AG04450 (cell line): ENCODE results near the gene CSGALNACT2. TPM values are rescaled to one million over a fixed set of nuclear protein-coding genes. Genes with fewer than 3 reads are reported as not detected.

Source experiments
- CTCF ChIA-PET: fragments of 300-600, 350-600 bp; formaldehyde crosslinking; extraction: SDS; loops from one replicate; lab custom pipeline; 2022; ENCODE audit warnings: antibody characterized with exemption, inconsistent platforms; lab: Charles Lee
- POLR2A ChIA-PET: fragments of 350-600 bp; formaldehyde crosslinking; extraction: SDS; loops from one replicate; lab custom pipeline; 2021; ENCODE audit warnings: antibody characterized with exemption, inconsistent platforms; lab: Yijun Ruan, JAX
- DNase-seq: peaks from one replicate; pipeline ENCODE4 v3.0.0-alpha.2; 2011; ENCODE audit warnings: low read depth, low spot score
- H3K27ac ChIP-seq: one replicate; pipeline ENCODE4 v1.5.1; 2012; ENCODE audit warnings: low read depth, low read length, control low read depth
- H3K27me3 ChIP-seq: one replicate; pipeline ENCODE4 v1.6.0; 2012; ENCODE audit warnings: low read length; ENCODE audit not compliant: control insufficient read depth, insufficient read depth
- H3K4me3 ChIP-seq: 2 replicates; pipeline ENCODE4 v1.5.1; 2011; ENCODE audit warnings: mild to moderate bottlenecking, low read depth, low read length, control low read depth
- H3K9me3 ChIP-seq: 2 replicates; pipeline ENCODE4 v1.5.1; 2012; ENCODE audit warnings: low read length; ENCODE audit not compliant: control insufficient read depth, insufficient read depth
- polyA plus RNA-seq: library from polyadenylated mRNA; depleted of rRNA; stranded (reverse); fragments of >200 nt; gene quantifications from 2 replicates; pipeline ENCODE4 v1.2.3, GENCODE V29; 2011
- TF ChIP-seq, protein P1 (sequence below): IDR thresholded peaks from 2 replicates; pipeline ENCODE4 v1.5.1; 2011; ENCODE audit warnings: low read depth, low read length, control low read depth, inconsistent platforms

Gene CSGALNACT2
- polyA plus RNA-seq, 1 experiment: 23.0 TPM

DNA sequence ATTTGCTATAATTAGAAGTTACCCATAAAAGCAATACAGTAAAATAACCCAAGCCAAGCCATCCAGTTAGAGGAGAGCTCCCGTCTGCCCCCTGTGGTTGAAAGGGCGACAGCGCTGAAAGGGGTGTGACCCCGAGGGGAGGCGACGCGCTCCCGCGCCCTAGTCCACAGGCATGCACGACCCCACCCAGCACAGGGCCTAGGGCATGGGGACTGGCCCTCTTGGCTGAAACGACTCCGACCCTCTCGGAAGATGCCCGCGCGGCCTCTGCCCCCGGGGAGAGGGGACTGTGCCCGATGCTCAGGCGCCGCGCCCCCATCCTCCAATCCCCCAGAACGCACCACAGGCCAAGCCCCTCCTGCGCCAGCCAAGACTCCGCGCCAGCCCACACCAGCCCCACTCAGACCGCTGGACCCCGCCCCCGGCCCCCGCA lies 64.0 kb downstream of the CSGALNACT2 start:
- Histone ChIP-seq H3K27ac (no peak overlapping the region), H3K27me3 (peaks cover 5% of the 10 kb centered on the region), H3K4me3 (peak overlapping the region; percentile 43), H3K9me3 (peaks cover 4% of the 10 kb centered on the region; the same call in 1 of the 2 replicates)
- CTCF ChIA-PET: interaction anchor here (1.3 to 2.0 kb wide), 4 partner anchors 9 to 70 kb away, joined by 4 to 11 read pairs (median 5); no protein-coding TSS in a partner anchor
- DNase-seq: no peak
- POLR2A ChIA-PET: no interaction called here
- TF ChIP-seq, protein P1, sequence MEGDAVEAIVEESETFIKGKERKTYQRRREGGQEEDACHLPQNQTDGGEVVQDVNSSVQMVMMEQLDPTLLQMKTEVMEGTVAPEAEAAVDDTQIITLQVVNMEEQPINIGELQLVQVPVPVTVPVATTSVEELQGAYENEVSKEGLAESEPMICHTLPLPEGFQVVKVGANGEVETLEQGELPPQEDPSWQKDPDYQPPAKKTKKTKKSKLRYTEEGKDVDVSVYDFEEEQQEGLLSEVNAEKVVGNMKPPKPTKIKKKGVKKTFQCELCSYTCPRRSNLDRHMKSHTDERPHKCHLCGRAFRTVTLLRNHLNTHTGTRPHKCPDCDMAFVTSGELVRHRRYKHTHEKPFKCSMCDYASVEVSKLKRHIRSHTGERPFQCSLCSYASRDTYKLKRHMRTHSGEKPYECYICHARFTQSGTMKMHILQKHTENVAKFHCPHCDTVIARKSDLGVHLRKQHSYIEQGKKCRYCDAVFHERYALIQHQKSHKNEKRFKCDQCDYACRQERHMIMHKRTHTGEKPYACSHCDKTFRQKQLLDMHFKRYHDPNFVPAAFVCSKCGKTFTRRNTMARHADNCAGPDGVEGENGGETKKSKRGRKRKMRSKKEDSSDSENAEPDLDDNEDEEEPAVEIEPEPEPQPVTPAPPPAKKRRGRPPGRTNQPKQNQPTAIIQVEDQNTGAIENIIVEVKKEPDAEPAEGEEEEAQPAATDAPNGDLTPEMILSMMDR: peak; percentile 49

GRCh38 chr10:43202657-43203447 lies 64.6 kb downstream of the CSGALNACT2 start:
- no peak overlapping the region for H3K27ac ChIP-seq
- peak overlapping the region; percentile 43 for H3K4me3 ChIP-seq
- H3K27me3 ChIP-seq: peaks cover 5% of the 10 kb centered on the region
- peaks cover 4% of the 10 kb centered on the region; the same call in 1 of the 2 replicates for H3K9me3 ChIP-seq
- TF ChIP-seq, protein P1: no peak
- POLR2A ChIA-PET: no interaction called here
- DNase-seq: no peak
- CTCF ChIA-PET: interaction anchor here (0.6 to 2.7 kb wide), 9 partner anchors 9 to 893 kb away, joined by 3 to 21 read pairs (median 4); no protein-coding TSS in a partner anchor

DNA sequence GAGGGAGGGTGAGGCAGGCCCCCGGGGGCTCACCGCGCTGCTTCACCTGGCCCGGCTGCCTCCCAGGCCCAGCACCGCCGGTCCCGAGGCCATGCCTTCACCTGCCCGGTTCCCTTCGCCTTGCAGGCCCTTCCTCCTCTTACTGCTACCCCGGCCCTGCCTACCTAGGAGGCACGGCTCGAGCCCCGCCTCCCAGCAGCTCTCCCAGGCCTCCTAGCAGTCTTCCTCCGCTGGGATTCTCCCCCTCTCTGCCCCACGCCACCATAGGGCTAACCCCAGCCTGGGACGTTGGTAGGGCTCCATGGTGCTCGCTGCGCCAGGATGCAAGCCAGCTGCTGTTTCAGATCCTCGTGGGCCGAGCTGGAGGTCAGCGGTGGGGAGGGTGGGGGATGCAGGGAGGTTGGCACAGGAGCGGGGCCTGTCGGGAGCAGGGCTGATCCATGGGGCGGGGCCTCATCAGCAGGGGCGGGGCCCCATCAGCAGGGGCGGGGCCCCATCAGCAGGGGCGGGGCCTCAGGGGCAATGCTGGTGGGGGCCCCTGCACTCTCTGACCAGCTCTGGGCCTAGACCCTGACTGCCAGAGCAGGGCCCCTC lies 65.3 kb downstream of the CSGALNACT2 start:
- peaks cover 5% of the 10 kb centered on the region for H3K27me3 ChIP-seq
- POLR2A ChIA-PET: no interaction called here
- TF ChIP-seq, protein P1: no peak
- no peak overlapping the region for H3K27ac ChIP-seq
- H3K4me3 ChIP-seq: no peak overlapping the region
- DNase-seq: no peak
- CTCF ChIA-PET: interaction anchor here (0.6 to 2.7 kb wide), 15 partner anchors 8 to 892 kb away, joined by 3 to 21 read pairs (median 4); no protein-coding TSS in a partner anchor
- peaks cover 4% of the 10 kb centered on the region; the same call in 1 of the 2 replicates for H3K9me3 ChIP-seq

DNA sequence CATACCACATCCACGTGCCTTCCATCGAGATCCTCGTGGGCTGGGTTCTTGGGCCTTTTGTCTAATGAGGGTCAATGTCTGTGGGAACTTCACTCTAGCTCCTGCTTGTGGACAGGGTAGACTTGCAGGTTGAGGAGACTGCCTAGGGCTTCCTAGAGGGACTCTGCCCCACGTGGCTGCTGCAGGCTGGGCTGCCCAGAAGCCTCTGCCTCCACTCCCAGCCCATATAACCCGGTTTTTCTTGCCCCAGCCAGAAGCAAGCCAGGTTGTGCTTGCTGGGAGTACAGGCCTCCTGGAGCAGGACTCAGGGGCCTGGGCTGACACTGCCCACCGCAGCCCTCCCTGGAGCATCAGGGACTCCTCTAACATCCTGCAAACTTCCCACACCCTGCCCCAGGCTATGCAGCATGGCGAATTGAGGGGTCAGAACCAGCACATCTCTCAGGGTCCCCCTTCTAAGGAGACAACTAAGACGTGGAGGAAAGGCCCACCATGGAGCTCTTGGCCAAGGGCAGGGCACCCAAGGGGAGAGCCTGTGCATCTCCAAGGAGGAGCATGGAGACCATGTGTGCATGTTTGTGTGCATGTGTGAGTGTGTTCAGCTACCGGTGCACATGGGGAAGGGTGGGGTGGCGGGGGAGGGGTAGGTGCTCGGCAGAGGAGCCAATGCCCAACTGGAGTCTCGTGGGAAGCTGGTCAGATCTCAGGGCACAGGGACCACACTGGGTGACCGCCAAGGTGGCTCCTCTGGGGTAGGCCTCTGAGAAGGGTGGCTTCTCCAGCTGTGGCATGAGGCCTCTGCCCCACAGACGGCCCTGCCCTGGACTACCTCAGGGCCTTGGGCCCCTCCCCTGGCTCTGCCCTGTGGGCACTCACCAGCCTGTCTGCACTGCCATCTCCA lies 66.0 kb downstream of the CSGALNACT2 start:
- no peak overlapping the region for H3K4me3 ChIP-seq
- TF ChIP-seq, protein P1: no peak
- CTCF ChIA-PET: interaction anchor here (0.6 to 2.7 kb wide), 20 partner anchors 9 to 1679 kb away, joined by 3 to 21 read pairs (median 4); no protein-coding TSS in a partner anchor
- H3K9me3 ChIP-seq: peaks cover 4% of the 10 kb centered on the region; the same call in 1 of the 2 replicates
- no peak for DNase-seq
- no peak overlapping the region for H3K27ac ChIP-seq
- H3K27me3 ChIP-seq: peaks cover 3% of the 10 kb centered on the region
- POLR2A ChIA-PET: no interaction called here
